A673 (cell line): ENCODE data around the gene SLC22A12. TPM values are rescaled to one million over a fixed set of nuclear protein-coding genes. Genes with fewer than 3 reads are reported as not detected.

Source experiments
- BruUV-seq: library from RNA; stranded (reverse); fragments of 400-500 nt; replicated peaks from 2 replicates; lab custom pipeline; 2021; lab: Mats Ljungman, UMichigan
- CTCF ChIA-PET: fragments of 300-600 bp; sonication (Branson Sonifier 250); formaldehyde crosslinking; loops from one replicate; lab custom pipeline; 2022; ENCODE audit warnings: antibody characterized with exemption; lab: Charles Lee
- POLR2A ChIA-PET: fragments of 300-600 bp; sonication (Branson Sonifier 250); formaldehyde crosslinking; loops from one replicate; lab custom pipeline; 2022; ENCODE audit warnings: antibody characterized with exemption; ENCODE audit not compliant: low non-redundant PET; lab: Charles Lee
- DNase-seq: peaks from one replicate; pipeline ENCODE4 v3.0.0-alpha.2; 2015; ENCODE audit warnings: low spot score
- H3K27ac ChIP-seq: fragments of 200-600 bp; sonication (generic); 2 replicates; pipeline ENCODE4 v1.5.1; 2016; ENCODE audit warnings: mixed run types, low read depth, mild to moderate bottlenecking, mixed read lengths, antibody characterized with exemption, low read length; ENCODE audit not compliant: poor library complexity, severe bottlenecking
- H3K27me3 ChIP-seq: fragments of 200-600 bp; sonication (generic); replicated peaks from 2 replicates; pipeline ENCODE4 v1.6.1; 2017; ENCODE audit warnings: mixed run types, low read depth, mild to moderate bottlenecking, mixed read lengths, antibody characterized with exemption, low read length; ENCODE audit not compliant: insufficient read depth, poor library complexity
- H3K36me3 ChIP-seq: fragments of 200-600 bp; sonication (generic); 2 replicates; pipeline ENCODE4 v1.6.1; 2016; ENCODE audit warnings: mixed run types, mild to moderate bottlenecking, mixed read lengths, antibody characterized with exemption, low read length; ENCODE audit not compliant: insufficient read depth, poor library complexity, severe bottlenecking
- H3K4me1 ChIP-seq: fragments of 200-600 bp; sonication (generic); 2 replicates; pipeline ENCODE4 v1.6.1; 2017; ENCODE audit warnings: mixed run types, mild to moderate bottlenecking, mixed read lengths, antibody characterized with exemption, low read length; ENCODE audit not compliant: insufficient read depth, poor library complexity, severe bottlenecking
- H3K4me3 ChIP-seq: fragments of 200-600 bp; sonication (generic); 2 replicates; pipeline ENCODE4 v1.5.1; 2016; ENCODE audit warnings: low read depth, mixed run types, mild to moderate bottlenecking, mixed read lengths, low read length; ENCODE audit not compliant: poor library complexity, severe bottlenecking
- H3K9me3 ChIP-seq: fragments of 200-600 bp; sonication (generic); 2 replicates; pipeline ENCODE4 v1.6.1; 2016; ENCODE audit warnings: mixed run types, low read depth, mild to moderate bottlenecking, mixed read lengths, antibody characterized with exemption, low read length; ENCODE audit not compliant: poor library complexity, severe bottlenecking
- EZH2 ChIP-seq: fragments of 200-600 bp; sonication (generic); IDR thresholded peaks from 2 replicates; pipeline ENCODE4 v1.6.1; 2017; ENCODE audit warnings: borderline replicate concordance, low read depth, mild to moderate bottlenecking, mixed read lengths, antibody characterized with exemption, low read length; ENCODE audit not compliant: poor library complexity, severe bottlenecking
- intact Hi-C: fragments of 100-400 bp; cut with micrococcal nuclease; formaldehyde crosslinking; loops from one replicate; pipeline ENCODE4 v1.10.0; 2022; ENCODE audit not compliant: unreplicated experiment
- total RNA-seq: library from RNA; stranded (reverse); gene quantifications from 2 replicates; pipeline ENCODE4 v1.2.3, GENCODE V29; 2021
- TF ChIP-seq, protein P1 (sequence below): fragments of 300-800, 200-600 bp; sonication (generic); conservative IDR thresholded peaks from 2 replicates; pipeline ENCODE4 v1.5.1; 2017; ENCODE audit warnings: low read depth, mild to moderate bottlenecking, antibody characterized with exemption, low read length, moderate library complexity, mixed read lengths

The SLC22A12 gene
- total RNA-seq, 1 experiment from 2014 or later = not detected

DNA sequence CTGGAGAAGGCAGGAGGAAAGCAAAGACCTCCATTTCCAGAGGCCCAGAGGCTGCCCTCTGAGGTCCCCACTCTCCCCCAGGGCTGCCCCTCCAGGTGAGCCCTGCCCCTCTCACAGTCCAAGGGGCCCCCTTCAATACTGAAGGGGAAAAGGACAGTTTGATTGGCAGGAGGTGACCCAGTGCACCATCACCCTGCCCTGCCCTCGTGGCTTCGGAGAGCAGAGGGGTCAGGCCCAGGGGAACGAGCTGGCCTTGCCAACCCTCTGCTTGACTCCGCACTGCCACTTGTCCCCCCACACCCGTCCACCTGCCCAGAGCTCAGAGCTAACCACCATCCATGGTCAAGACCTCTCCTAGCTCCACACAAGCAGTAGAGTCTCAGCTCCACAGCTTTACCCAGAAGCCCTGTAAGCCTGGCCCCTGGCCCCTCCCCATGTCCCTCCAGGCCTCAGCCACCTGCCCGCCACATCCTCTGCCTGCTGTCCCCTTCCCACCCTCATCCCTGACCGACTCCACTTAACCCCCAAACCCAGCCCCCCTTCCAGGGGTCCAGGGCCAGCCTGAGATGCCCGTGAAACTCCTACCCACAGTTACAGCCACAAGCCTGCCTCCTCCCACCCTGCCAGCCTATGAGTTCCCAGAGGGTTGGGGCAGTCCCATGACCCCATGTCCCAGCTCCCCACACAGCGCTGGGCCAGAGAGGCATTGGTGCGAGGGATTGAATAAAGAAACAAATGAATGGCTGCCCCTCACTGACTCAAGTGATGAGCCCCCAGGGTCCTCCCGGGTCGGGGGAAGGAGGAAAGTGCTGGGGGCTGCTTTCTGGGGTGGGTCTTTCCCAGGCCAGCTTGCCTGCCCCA lies 10.8 kb downstream of the SLC22A12 start:
- intact Hi-C loops = no loop called here
- Histone ChIP-seq H3K27ac (no peak overlapping the region), H3K4me1 (no peaks in the 10 kb centered on the region), H3K9me3 (no peaks in the 10 kb centered on the region), H3K4me3 (no peak overlapping the region), H3K36me3 (no peaks in the 10 kb centered on the region), H3K27me3 (no peaks in the 10 kb centered on the region)
- DNase-seq = no peak
- BruUV-seq = no TSS peak
- ChIA-PET POLR2A (no interaction called here), CTCF (no interaction called here)
- no peak for TF ChIP-seq EZH2
- TF ChIP-seq, protein P1, sequence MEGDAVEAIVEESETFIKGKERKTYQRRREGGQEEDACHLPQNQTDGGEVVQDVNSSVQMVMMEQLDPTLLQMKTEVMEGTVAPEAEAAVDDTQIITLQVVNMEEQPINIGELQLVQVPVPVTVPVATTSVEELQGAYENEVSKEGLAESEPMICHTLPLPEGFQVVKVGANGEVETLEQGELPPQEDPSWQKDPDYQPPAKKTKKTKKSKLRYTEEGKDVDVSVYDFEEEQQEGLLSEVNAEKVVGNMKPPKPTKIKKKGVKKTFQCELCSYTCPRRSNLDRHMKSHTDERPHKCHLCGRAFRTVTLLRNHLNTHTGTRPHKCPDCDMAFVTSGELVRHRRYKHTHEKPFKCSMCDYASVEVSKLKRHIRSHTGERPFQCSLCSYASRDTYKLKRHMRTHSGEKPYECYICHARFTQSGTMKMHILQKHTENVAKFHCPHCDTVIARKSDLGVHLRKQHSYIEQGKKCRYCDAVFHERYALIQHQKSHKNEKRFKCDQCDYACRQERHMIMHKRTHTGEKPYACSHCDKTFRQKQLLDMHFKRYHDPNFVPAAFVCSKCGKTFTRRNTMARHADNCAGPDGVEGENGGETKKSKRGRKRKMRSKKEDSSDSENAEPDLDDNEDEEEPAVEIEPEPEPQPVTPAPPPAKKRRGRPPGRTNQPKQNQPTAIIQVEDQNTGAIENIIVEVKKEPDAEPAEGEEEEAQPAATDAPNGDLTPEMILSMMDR = no peak

DNA sequence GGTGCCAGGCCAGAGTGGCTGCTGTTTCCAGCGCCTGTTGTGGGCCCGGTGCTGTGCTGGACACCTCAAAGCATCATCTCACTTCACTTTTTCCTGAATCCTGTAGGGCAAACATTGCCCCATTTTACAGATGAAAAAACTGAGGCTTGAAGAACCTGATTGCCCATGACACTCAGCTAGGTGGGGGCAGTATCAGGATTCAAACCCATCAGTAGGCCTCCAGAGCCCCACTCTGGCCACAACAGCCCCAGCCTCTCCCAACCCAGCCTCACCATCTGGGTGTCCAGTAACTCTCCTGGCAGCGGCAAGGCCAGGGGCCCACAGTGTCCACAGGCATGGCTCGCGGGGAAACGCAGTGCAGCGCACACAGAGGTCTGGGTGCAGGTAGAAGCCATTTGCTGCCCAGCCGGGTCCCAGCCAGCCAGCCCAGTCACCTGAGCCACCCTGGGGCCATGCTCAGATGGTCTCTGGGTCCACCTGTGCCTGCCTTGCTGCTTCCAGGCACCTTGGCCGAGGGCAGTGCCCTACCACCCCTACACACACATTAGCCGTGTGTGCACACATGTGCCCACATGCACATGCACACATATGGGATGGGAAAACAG lies 11.5 kb downstream of the SLC22A12 start:
- no peaks in the 10 kb centered on the region for H3K4me1 ChIP-seq
- ChIA-PET CTCF (no interaction called here), POLR2A (no interaction called here)
- no peaks in the 10 kb centered on the region for H3K27me3 ChIP-seq
- no peak overlapping the region for H3K27ac ChIP-seq
- no peaks in the 10 kb centered on the region for H3K9me3 ChIP-seq
- intact Hi-C loops = no loop called here
- no peak for DNase-seq
- BruUV-seq = no TSS peak
- no peak for TF ChIP-seq EZH2
- TF ChIP-seq, protein P1 = no peak
- H3K36me3 ChIP-seq = no peaks in the 10 kb centered on the region
- H3K4me3 ChIP-seq = no peak overlapping the region

DNA sequence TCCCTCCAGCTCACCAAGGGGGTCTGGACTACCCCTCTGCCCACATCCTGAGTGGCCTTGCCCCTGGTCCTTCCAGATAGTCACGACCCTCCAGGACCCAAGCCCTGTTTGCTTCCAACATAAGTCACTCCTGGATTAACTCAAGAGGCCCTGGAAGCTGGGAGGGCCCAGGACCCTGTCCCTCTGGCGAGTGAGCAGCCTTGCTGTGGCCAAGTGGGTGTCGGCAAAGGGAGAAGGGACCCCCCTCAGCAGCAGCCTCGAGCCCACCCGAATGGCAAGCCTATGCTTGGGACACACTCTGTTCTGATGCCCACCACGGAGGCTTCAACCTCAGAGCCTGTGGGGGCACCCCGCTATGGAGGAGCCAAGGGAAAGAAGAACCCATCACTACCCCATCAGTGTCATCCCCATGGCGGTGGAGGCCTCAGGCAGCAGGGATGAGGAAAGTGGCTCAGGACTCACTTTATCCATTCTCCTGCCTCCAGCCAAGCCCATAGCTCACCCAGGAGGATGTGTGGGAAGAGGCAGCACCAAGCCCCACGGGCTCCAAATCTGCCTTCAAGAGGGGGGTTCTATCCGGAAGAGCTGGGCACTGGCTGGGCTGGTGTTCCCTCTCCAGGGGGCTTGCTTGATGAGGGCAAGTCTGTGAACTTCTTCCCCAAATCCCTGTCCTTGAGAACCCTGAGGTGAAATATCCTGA lies 12.5 kb downstream of the SLC22A12 start:
- Histone ChIP-seq H3K9me3 (no peaks in the 10 kb centered on the region), H3K27ac (no peak overlapping the region), H3K4me3 (no peak overlapping the region), H3K27me3 (no peaks in the 10 kb centered on the region), H3K4me1 (no peaks in the 10 kb centered on the region), H3K36me3 (no peaks in the 10 kb centered on the region)
- TF ChIP-seq, protein P1 = no peak
- no peak for TF ChIP-seq EZH2
- POLR2A ChIA-PET = no interaction called here
- BruUV-seq = no TSS peak
- no peak for DNase-seq
- intact Hi-C loops = no loop called here
- CTCF ChIA-PET = no interaction called here
